Omental fat pad (tissue), 4 donors: ENCODE measurements around the gene IL15RA. TPM values are rescaled to one million over a fixed set of nuclear protein-coding genes. Genes with fewer than 3 reads are reported as not detected.

Source experiments
- ATAC-seq: fragments of 150-250 bp; one replicate; pipeline ENCODE4 v1.9.1; 2016; ENCODE audit warnings: mild to moderate bottlenecking, moderate library complexity; ENCODE audit not compliant: low FRiP score
- DNase-seq: peaks from one replicate; pipeline ENCODE4 v3.0.0-alpha.2; 2019; ENCODE audit warnings: low spot score
- CTCF ChIP-seq, 3 donors: fragments of 450-650 bp; IDR thresholded peaks; one replicate each; pipeline ENCODE4 v1.5.1; 2016 to 2017; ENCODE audit warnings: antibody characterized with exemption in 3 of 3, mild to moderate bottlenecking in 3 of 3, moderate library complexity in 2 of 3
- total RNA-seq, 4 donors: library from RNA; depleted of rRNA; stranded (reverse); fragments of >200 nt; gene quantifications; one replicate each; pipeline ENCODE4 v1.1.0, GENCODE V29; 2016

IL15RA gene
- total RNA-seq, 4 donors from 2014 or later = 18.7 to 71.6 (median 26.8) TPM

DNA sequence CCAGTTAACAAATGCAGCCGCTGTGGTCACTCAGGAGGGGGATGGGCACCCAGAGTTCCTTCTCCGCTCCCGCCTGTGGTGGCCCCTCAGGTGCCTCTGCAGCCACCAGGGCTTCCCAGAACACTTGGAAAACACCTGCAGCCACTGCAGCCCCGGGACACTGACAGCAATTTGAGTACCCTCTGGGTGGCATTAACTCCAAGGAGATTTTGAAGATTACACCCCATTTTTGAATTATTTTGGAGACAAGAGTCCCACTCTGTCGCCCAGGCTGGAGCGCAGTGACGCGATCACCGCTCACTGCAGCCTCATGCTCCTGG lies 32.2 kb downstream of the IL15RA start:
- ATAC-seq = no peak
- no peak for DNase-seq
- TF ChIP-seq CTCF (IDR thresholded peaks at IDR 0.05) = no peak

DNA sequence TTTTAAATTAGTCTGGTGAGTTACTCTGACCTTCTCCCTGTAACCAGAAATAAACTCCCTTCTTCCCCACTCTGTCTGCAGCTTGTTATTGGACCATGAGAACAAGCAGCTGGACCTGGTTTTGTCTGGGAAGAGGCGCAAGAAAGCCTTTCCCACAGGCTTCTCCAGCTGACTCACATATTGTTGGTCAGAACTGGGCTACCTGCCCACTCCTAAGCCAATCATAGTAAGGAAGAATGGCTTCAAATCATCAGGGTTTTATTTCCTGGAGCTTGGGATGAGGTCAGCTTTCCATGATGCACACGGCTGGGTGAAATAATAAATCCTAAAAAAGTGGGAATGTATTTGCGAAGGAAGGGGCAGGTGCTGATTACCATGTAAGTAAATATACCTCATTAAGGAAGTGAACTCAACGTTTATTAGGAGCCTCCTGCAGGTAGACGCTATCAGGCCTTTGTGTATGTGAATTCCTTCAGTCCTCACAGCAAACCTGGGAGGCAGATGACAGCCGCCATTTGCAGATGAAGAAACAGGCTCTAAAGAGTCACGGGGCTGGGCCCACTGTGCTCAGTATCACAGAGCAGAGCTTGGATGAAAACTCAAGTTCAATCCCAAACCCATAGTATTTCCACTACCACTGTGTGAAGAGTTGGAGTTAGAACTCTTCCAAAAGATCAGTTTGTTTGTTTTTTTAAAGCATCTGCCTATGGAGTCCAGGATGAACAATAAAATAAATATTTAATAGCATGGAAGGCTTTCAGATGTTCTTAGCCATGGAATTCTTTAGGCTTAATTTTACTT lies 32.8 kb downstream of the IL15RA start:
- TF ChIP-seq CTCF (IDR thresholded peaks at IDR 0.05) = no peak
- peak; percentile 72 for DNase-seq
- ATAC-seq = peak; percentile 79

DNA sequence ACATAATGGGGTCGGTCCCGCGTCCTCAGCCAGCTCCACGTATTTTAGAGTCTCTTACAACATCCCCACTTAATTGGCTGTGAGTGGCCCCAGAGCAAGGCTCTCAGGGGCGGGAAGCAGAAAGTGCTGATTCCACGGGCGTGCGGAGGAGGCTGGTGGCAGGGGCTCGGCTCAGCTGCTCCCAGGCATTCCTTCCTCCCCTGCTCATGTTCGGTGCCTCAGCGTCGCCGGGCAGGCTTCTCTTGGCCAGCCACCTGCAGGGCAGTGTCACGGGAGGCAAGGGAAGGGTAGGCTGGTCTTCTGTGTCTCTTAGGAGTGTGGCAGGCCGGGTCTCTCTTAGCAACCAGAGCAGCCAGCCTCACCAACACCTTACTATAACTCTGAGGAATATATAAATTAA lies 33.8 kb downstream of the IL15RA start:
- no peak for TF ChIP-seq CTCF (IDR thresholded peaks at IDR 0.05)
- ATAC-seq (no peak), DNase-seq (no peak)

- DNase-seq (no peak), ATAC-seq (no peak)
- no peak for TF ChIP-seq CTCF (IDR thresholded peaks at IDR 0.05)
These were observed 34.9 kb downstream of the IL15RA start for GRCh38 chr10:5942474-5942873.

- ATAC-seq = no peak
- no peak for DNase-seq
- no peak for TF ChIP-seq CTCF (IDR thresholded peaks at IDR 0.05)
These were observed 35.3 kb downstream of the IL15RA start for GRCh38 chr10:5942001-5942400.

DNA sequence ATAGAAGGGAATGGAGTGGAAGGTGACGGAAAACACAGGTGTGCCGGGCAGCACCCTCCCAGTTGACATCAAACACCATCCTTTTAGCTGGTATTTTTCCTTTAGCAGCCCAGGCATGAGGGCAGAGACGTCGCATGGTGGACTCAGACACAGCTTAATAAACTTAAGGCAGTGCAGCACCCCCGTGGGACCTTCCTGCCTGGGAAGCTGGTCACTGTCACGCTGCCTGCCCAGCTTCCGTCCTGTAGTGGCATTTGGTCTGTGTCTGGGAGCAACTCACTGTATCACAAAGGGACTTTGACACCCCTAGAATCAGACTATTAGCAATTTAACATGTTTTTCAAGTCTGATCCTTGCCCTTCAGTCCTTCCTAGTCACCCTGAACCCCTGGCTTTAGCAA lies 35.8 kb downstream of the IL15RA start:
- TF ChIP-seq CTCF (IDR thresholded peaks at IDR 0.05) = no peak
- no peak for DNase-seq
- no peak for ATAC-seq

- DNase-seq (no peak), ATAC-seq (peak; percentile 42)
- no peak for TF ChIP-seq CTCF (IDR thresholded peaks at IDR 0.05)
These were observed 36.5 kb downstream of the IL15RA start for GRCh38 chr10:5940807-5941218.
